Mucosa of descending colon (tissue), 3 donors: ENCODE data around the gene ZNF614. TPM values are rescaled to one million over a fixed set of nuclear protein-coding genes. Genes with fewer than 3 reads are reported as not detected.
"Not testable (repeated sequence)": the region's sequence is repeated elsewhere in the genome, so short reads cannot be mapped to it uniquely, and the experiment has no call there.

Experiments
- ATAC-seq: fragments of 200-7000 bp; cut with Tn5 transposase; one replicate; pipeline ENCODE4 v1.9.1; 2020; ENCODE audit warnings: mild to moderate bottlenecking, moderate library complexity
- DNase-seq, 3 donors: peaks; one replicate each; pipeline ENCODE4 v3.0.0-alpha.2; 2020
- H3K36me3 ChIP-seq: fragments of 200-600 bp; one replicate; pipeline ENCODE4 v1.8.0; 2021; ENCODE audit warnings: low read depth, mild to moderate bottlenecking
- H3K4me1 ChIP-seq: fragments of 200-600 bp; one replicate; pipeline ENCODE4 v1.8.0; 2021; ENCODE audit warnings: low read depth, mild to moderate bottlenecking
- H3K4me3 ChIP-seq: fragments of 200-600 bp; one replicate; pipeline ENCODE4 v1.8.0; 2021; ENCODE audit warnings: mild to moderate bottlenecking
- H3K9me3 ChIP-seq: fragments of 200-600 bp; one replicate; pipeline ENCODE4 v1.8.0; 2021; ENCODE audit warnings: mild to moderate bottlenecking
- CTCF ChIP-seq: fragments of 200-600 bp; IDR thresholded peaks from one replicate; pipeline ENCODE4 v1.8.0; 2022; ENCODE audit warnings: antibody characterized with exemption, mild to moderate bottlenecking
- intact Hi-C, 2 donors: fragments of 100-400 bp; cut with DNase I in 1 of 2; cut with micrococcal nuclease in 1 of 2; formaldehyde crosslinking; loops; one replicate each; pipeline versions ENCODE4 v1.11.0 to v1.11.1; 2022; cut with DNase I, micrococcal nuclease
- total RNA-seq, 3 donors: library from RNA; stranded (reverse); fragmentation: NEBNext Ultra II Directional in 2 of 3; extraction: Animal tissue kit (Norgen Biotek cat#: 25700) in 2 of 3; gene quantifications; one replicate each; pipeline versions ENCODE4 v1.2.1 to v1.2.4, GENCODE V29; 2021 to 2023
- donor health status: DM: no; HTN: no; CAD: no; lungs with moderate emphysema.
- donor health status: DM: no; HTN: no; CAD: no.
- donor health status: DM: no; HTN: yes; CAD: no.

Gene ZNF614
- total RNA-seq, 3 donors from 2014 or later = 3.8 to 7.9 (median 4.1) TPM

DNA sequence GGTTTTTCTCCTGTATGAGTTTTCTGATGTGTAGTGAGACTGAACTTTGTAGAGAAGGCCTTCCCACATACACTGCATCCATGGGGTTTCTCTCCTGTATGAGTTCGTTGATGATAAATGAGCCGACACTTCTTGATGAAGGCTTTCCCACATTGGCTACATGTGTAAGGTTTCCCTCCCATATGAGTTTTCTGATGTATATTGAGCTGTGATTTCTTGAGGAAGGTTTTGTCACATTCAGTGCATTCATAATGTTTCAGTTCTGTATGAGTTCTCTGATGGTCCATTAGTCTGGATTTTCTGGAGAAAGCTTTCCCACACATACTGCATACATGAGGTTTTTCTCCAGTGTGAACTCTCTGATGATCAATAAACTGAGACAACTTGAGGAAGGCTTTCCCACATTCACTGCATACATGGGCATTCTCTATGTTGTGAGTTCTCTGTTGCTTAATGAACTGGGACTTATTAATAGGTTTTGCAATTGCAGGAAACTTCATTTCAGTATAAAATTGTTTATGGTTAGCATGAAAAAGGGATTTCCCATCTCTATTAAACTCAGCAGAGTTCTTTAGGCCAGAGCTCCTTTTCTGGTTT, 34.0 kb downstream of the ZNF614 start:
- H3K4me1 ChIP-seq = no peaks in the 10 kb centered on the region
- TF ChIP-seq CTCF = no peak
- H3K4me3 ChIP-seq = no peak overlapping the region
- intact Hi-C loops = no loop called here
- ATAC-seq = no peak
- H3K36me3 ChIP-seq = peaks cover 19% of the 10 kb centered on the region
- H3K9me3 ChIP-seq = peaks cover 100% of the 10 kb centered on the region
- DNase-seq = no peak

- Histone ChIP-seq H3K4me3 (no peak overlapping the region), H3K36me3 (peaks cover 16% of the 10 kb centered on the region), H3K4me1 (no peaks in the 10 kb centered on the region), H3K9me3 (peaks cover 100% of the 10 kb centered on the region)
- ATAC-seq = no peak
- DNase-seq = no peak
- no peak for TF ChIP-seq CTCF
- intact Hi-C loops = no loop called here
Measured at GRCh38 chr19:51993422-51993821, 34.8 kb downstream of the ZNF614 start.

DNA sequence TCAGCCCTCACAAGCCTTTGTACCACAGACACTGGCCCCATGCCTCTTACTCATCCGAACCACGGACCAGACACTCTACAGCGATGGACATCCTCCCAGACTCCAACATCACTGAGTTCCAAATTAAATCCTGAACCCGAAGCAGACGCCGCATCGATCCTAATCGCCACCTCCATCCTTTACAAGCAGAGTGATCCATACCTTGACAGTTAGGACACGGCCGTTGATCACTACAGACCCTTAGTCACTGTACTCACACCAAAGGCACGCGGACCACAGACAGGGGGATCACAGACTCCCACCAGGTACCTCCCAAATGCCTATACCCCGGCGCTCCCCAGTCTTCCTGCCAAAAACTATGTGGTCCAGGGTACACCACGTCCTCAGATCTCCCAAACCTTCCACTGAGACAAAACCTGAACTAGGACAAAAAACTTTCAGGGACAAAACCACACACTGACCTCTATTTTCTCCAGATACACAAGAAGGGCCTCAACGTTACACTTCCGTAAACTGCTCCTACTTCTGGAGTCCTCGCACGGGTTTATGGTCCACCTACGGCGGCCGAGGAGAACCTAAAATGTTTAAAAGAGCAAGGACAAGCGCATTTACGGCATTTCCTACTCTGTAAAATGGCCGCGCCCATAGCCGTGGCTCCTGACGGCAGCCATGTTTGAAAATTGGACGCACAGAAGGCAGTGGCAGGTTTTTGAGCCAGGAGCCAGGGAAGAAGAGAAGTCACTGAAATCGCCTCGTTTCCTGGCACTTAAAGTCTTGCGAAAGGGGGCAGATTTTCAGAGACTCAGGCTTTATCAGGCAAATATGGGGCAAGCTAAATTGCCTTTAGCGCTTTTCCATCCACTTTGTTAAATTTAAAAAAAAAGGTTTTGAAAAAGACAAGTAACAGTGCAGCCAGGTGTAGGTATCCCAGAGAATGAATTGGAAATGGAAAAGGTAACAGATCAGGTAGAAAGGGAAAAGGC, 41.6 kb downstream of the ZNF614 start, which contains the start of gene ZNF350:
TSS of gene ZNF350 (minus strand) at position 532 of the 983 bp plus-strand sequence. CDS start 12,480 bp downstream, outside the sequence.
- peak; percentile 100 for ATAC-seq
- Histone ChIP-seq H3K4me3 (peak within 1 kb of the TSS; percentile 60), H3K9me3 (peaks cover 88% of the 10 kb centered on the region), H3K36me3 (no peaks in the 10 kb centered on the region), H3K4me1 (peaks cover 8% of the 10 kb centered on the region)
- peak; percentile 89 to 99 (median 92) for DNase-seq
- no peak for TF ChIP-seq CTCF
- intact Hi-C loops = no loop called here

DNA sequence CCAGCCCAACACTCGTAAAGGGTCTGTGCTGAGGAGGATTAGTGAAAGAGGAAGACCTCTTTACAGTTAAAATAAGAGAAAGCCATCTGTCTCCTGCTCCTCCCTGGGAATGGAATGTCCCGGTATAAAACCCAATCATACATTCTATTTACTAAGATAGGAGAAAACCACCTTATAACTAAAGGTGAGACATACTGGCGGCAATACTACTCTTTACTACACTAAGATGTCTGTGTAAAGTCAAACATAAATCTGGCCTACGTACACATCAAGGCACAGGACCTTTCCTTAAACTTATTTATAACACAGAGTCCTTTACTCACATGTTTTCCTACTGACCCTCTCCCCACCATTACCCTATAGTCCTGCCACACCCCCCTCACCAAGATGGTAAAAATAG, 44.8 kb downstream of the ZNF614 start:
- TF ChIP-seq CTCF = no peak
- ATAC-seq (no peak), DNase-seq (no peak)
- Histone ChIP-seq H3K36me3 (no peaks in the 10 kb centered on the region), H3K4me3 (no peak overlapping the region), H3K4me1 (peaks cover 8% of the 10 kb centered on the region), H3K9me3 (peaks cover 88% of the 10 kb centered on the region)
- intact Hi-C loops = no loop called here

- peaks cover 99% of the 10 kb centered on the region for H3K9me3 ChIP-seq
- H3K4me1 ChIP-seq, H3K4me3 ChIP-seq, DNase-seq, ATAC-seq, intact Hi-C loops, H3K36me3 ChIP-seq: not testable (repeated sequence)
Measured at GRCh38 chr19:51980926-51981325, 47.3 kb downstream of the ZNF614 start.
